Measurements from ENCODE around the gene HDAC4.

Gene HDAC4

DNA sequence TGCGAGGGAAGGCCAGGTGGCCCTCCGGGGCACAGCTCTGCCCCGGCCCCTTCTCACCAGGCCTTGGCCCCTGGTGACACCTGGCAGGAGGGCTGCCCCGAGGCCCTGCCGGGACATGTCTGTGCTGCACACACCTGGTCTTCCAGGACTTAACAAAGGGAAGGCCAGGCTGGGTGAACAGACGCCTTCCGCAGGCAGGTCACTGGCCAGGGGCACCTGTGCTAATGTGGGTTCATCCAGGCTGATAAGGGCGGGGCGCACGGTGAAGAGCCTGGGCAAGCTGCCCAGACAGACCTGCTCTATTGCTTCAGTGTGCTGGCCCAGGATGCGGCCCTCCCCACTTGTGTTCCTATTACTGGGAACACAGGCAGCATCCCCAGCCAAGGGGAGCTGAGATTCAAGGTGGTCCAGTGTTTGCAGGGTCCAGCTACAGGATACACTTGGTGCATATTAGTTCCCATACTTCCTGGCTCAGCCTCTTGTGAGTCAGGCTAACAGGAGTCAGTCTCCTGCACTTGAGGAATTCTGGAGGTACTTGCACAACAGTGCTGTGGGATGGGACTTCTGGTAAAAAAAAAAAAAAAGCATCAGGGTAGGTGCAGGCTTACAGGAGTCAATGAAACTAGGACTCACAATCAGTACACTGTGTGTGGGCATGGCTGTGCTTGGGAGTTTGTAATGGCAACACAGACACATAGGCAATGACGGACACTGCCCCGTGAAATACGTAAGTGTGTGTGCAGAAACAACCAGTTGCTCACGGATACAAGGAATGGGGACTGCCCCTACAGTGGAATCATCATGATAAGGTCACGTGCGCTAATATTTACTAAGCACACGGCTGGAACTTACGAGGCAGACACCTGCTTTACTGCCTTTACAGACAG lies 291.5 kb downstream of the HDAC4 start:
- no peak overlapping the region for H3K27ac ChIP-seq (ENCODE audit: low read depth in 2 of 2, low read length in 2 of 2)
- peaks cover 25 to 38% of the 10 kb centered on the region in 2 donors for H3K36me3 ChIP-seq (ENCODE audit: control insufficient read depth in 2 of 2, insufficient read depth in 2 of 2, low read length in 2 of 2)
- peaks cover 11 to 21% of the 10 kb centered on the region in 2 donors for H3K4me1 ChIP-seq (ENCODE audit: control insufficient read depth in 2 of 2, insufficient read depth in 2 of 2, low read length in 2 of 2)

DNA sequence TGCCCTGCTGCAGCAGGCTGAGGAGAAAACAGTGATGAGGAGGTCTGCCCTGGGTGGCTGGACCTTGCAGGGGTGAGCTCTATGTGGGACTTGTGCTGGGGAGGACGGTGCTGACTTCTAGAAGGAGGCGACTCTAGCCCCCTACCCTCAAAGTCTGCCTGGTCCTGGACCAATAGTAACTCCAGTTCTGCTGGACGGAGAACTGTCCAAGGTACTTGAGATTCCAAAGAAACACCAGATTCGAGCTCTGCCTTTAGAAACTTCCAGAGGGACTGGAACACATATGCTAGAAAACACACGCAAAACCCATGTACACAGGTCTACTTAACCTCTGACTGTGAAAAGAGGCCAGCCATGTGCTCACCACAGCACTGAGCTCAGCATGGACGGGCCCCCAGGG lies 292.4 kb downstream of the HDAC4 start:
- H3K36me3 ChIP-seq (ENCODE audit: control insufficient read depth in 2 of 2, insufficient read depth in 2 of 2, low read length in 2 of 2): peaks cover 26 to 44% of the 10 kb centered on the region in 2 donors
- no peak overlapping the region for H3K27ac ChIP-seq (ENCODE audit: low read depth in 2 of 2, low read length in 2 of 2)
- H3K4me3 ChIP-seq (ENCODE audit: low read length in 2 of 2): no peak overlapping the region
- H3K9me3 ChIP-seq (ENCODE audit: control insufficient read depth in 2 of 2, low read length in 2 of 2): no peaks in the 10 kb centered on the region
- no peak overlapping the region for H3K9ac ChIP-seq (ENCODE audit: low read depth in 1 of 2, low read length in 2 of 2)
- peaks cover 4 to 13% of the 10 kb centered on the region in 2 donors for H3K4me1 ChIP-seq (ENCODE audit: control insufficient read depth in 2 of 2, insufficient read depth in 2 of 2, low read length in 2 of 2)
- H3K27me3 ChIP-seq (ENCODE audit: control insufficient read depth in 2 of 2, insufficient read depth in 2 of 2, low read length in 2 of 2): no peaks in the 10 kb centered on the region

More for the DNA sequence above, 291.5 kb downstream of the HDAC4 start:
- Histone ChIP-seq H3K9ac (ENCODE audit: low read depth in 1 of 2, low read length in 2 of 2) (no peak overlapping the region), H3K9me3 (ENCODE audit: control insufficient read depth in 2 of 2, low read length in 2 of 2) (no peaks in the 10 kb centered on the region), H3K27me3 (ENCODE audit: control insufficient read depth in 2 of 2, insufficient read depth in 2 of 2, low read length in 2 of 2) (no peaks in the 10 kb centered on the region), H3K4me3 (ENCODE audit: low read length in 2 of 2) (no peak overlapping the region)

DNA sequence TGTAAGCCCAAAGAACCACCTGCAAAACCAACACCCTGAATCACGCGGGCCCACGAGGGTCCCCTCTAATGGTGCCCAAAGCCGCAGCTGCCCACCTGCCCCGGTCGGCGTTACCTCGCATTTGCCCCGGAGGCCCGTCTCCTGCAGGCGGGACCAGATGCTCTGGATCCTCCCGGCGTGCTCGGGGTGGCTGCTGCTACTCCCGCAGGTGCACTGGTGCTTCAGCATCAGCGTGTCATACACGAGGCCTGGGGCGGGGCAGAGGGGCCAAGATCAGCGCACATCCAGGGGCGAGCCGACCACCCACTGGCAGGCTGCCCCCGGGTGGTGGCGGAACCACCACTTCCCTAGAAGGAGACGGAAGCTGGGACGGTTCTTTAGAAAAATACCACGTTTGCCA lies 292.9 kb downstream of the HDAC4 start:
- Histone ChIP-seq H3K36me3 (ENCODE audit: control insufficient read depth in 2 of 2, insufficient read depth in 2 of 2, low read length in 2 of 2) (peaks cover 28 to 46% of the 10 kb centered on the region in 2 donors), H3K4me3 (ENCODE audit: low read length in 2 of 2) (no peak overlapping the region), H3K27me3 (ENCODE audit: control insufficient read depth in 2 of 2, insufficient read depth in 2 of 2, low read length in 2 of 2) (no peaks in the 10 kb centered on the region), H3K9ac (ENCODE audit: low read depth in 1 of 2, low read length in 2 of 2) (no peak overlapping the region), H3K4me1 (ENCODE audit: control insufficient read depth in 2 of 2, insufficient read depth in 2 of 2, low read length in 2 of 2) (peaks cover 4 to 9% of the 10 kb centered on the region in 2 donors), H3K9me3 (ENCODE audit: control insufficient read depth in 2 of 2, low read length in 2 of 2) (no peaks in the 10 kb centered on the region), H3K27ac (ENCODE audit: low read depth in 2 of 2, low read length in 2 of 2) (no peak overlapping the region)

DNA sequence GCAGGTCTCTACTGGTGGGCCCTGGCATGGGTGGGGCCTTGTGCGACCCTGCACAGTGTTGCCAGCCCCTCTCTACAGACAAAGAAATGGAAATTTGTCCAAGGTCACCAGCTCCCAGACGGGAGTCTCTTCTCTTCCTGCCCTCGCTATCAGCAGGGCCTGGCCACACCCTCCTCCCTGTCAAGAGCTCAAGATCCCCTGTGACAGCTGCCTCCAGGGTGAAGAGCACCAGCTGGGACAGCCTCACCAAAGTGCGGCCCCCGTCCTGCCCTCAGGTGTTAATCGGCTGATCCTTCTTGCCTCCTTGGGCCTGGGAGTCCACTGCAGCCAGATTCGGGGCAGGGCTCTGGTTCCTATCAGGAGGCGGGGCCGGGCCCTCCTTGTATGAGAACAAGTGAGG lies 293.9 kb downstream of the HDAC4 start:
- Histone ChIP-seq H3K36me3 (ENCODE audit: control insufficient read depth in 2 of 2, insufficient read depth in 2 of 2, low read length in 2 of 2) (peaks cover 35 to 49% of the 10 kb centered on the region in 2 donors), H3K27me3 (ENCODE audit: control insufficient read depth in 2 of 2, insufficient read depth in 2 of 2, low read length in 2 of 2) (no peaks in the 10 kb centered on the region), H3K4me3 (ENCODE audit: low read length in 2 of 2) (no peak overlapping the region), H3K27ac (ENCODE audit: low read depth in 2 of 2, low read length in 2 of 2) (no peak overlapping the region), H3K4me1 (ENCODE audit: control insufficient read depth in 2 of 2, insufficient read depth in 2 of 2, low read length in 2 of 2) (peaks cover 4 to 8% of the 10 kb centered on the region in 2 donors), H3K9ac (ENCODE audit: low read depth in 1 of 2, low read length in 2 of 2) (no peak overlapping the region), H3K9me3 (ENCODE audit: control insufficient read depth in 2 of 2, low read length in 2 of 2) (no peaks in the 10 kb centered on the region)

DNA sequence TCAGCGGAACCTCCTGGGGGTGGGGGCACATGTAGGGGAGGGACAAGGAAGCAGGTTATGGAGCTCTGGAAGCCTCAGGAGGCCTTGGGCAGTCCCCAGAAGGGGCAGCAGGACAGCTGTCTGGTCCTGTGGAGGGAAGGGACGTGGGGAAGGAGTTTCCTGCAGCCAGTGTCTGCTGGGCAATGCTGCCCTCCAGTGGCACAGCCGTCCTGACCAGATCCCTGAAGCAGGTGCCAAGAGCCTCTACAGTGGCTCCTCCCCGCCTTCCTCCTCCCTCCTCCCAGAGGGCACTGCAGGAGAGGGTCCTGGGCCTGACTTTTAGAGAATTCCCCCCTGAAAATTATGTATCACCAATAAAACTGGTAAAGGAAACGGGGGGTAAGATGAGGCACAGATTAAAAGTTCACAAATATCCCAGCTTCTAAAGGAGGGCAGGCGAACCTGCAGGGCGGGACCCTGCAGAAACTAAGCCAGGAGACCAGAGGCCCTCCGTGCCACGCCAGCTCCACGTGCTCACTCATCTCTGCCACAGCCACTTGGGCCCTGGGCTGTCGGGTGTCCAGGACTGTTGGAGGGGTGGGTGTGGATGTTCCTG lies 294.4 kb downstream of the HDAC4 start:
- Histone ChIP-seq H3K27ac (ENCODE audit: low read depth in 2 of 2, low read length in 2 of 2) (no peak overlapping the region), H3K9me3 (ENCODE audit: control insufficient read depth in 2 of 2, low read length in 2 of 2) (no peaks in the 10 kb centered on the region), H3K4me3 (ENCODE audit: low read length in 2 of 2) (no peak overlapping the region), H3K4me1 (ENCODE audit: control insufficient read depth in 2 of 2, insufficient read depth in 2 of 2, low read length in 2 of 2) (peaks cover 4 to 8% of the 10 kb centered on the region in 2 donors), H3K36me3 (ENCODE audit: control insufficient read depth in 2 of 2, insufficient read depth in 2 of 2, low read length in 2 of 2) (peaks cover 36 to 49% of the 10 kb centered on the region in 2 donors), H3K27me3 (ENCODE audit: control insufficient read depth in 2 of 2, insufficient read depth in 2 of 2, low read length in 2 of 2) (no peaks in the 10 kb centered on the region), H3K9ac (ENCODE audit: low read depth in 1 of 2, low read length in 2 of 2) (no peak overlapping the region)

DNA sequence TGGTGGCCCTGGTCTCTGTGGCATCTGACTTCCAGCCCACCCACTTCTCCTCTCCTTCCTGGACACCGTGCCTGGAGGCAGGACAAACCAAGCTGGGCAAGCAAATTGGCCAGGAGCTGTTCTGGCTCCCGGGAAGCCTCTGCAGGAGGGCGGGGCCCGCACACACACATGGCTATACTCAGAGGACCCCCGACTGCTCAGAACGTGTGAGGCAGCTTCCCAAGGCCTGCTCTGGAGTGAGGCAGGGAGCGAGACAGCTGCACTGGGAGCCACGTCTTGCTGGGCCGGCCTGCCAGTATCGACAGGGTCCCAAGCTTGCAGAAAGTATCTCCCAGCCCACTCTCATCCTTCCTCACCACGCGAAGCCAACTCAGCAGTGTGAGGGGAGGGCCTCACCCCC lies 295.6 kb downstream of the HDAC4 start:
- Histone ChIP-seq H3K36me3 (ENCODE audit: control insufficient read depth in 2 of 2, insufficient read depth in 2 of 2, low read length in 2 of 2) (peaks cover 41 to 56% of the 10 kb centered on the region in 2 donors), H3K9me3 (ENCODE audit: control insufficient read depth in 2 of 2, low read length in 2 of 2) (no peaks in the 10 kb centered on the region), H3K4me3 (ENCODE audit: low read length in 2 of 2) (no peak overlapping the region), H3K27me3 (ENCODE audit: control insufficient read depth in 2 of 2, insufficient read depth in 2 of 2, low read length in 2 of 2) (no peaks in the 10 kb centered on the region), H3K9ac (ENCODE audit: low read depth in 1 of 2, low read length in 2 of 2) (no peak overlapping the region), H3K4me1 (ENCODE audit: control insufficient read depth in 2 of 2, insufficient read depth in 2 of 2, low read length in 2 of 2) (peaks cover 4 to 8% of the 10 kb centered on the region in 2 donors), H3K27ac (ENCODE audit: low read depth in 2 of 2, low read length in 2 of 2) (no peak overlapping the region)

DNA sequence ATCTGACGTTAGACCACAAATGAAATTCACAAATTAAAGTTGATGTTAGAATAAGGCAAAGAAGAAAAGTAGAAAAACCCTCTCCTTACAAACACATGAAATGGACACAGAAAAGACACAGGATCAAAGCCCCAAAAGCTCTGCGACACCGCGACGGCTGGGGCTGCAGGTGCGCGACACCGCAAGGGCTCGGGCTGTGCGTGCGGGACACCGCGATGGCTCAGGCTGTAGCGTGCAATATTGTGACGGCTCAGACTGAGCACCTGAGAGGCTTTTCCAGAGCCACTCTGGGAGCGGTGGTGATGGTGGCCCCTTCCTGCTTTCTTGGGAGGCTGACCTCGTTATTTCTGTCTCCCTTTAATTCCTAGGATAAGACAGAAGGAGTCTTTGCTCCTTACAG lies 296.0 kb downstream of the HDAC4 start:
- H3K27me3 ChIP-seq (ENCODE audit: control insufficient read depth in 2 of 2, insufficient read depth in 2 of 2, low read length in 2 of 2): no peaks in the 10 kb centered on the region
- H3K4me3 ChIP-seq (ENCODE audit: low read length in 2 of 2): no peak overlapping the region
- H3K4me1 ChIP-seq (ENCODE audit: control insufficient read depth in 2 of 2, insufficient read depth in 2 of 2, low read length in 2 of 2): peaks cover 0 to 6% of the 10 kb centered on the region in 2 donors
- no peak overlapping the region for H3K9ac ChIP-seq (ENCODE audit: low read depth in 1 of 2, low read length in 2 of 2)
- peaks cover 41 to 54% of the 10 kb centered on the region in 2 donors for H3K36me3 ChIP-seq (ENCODE audit: control insufficient read depth in 2 of 2, insufficient read depth in 2 of 2, low read length in 2 of 2)
- H3K27ac ChIP-seq (ENCODE audit: low read depth in 2 of 2, low read length in 2 of 2): no peak overlapping the region
- H3K9me3 ChIP-seq (ENCODE audit: control insufficient read depth in 2 of 2, low read length in 2 of 2): no peaks in the 10 kb centered on the region

DNA sequence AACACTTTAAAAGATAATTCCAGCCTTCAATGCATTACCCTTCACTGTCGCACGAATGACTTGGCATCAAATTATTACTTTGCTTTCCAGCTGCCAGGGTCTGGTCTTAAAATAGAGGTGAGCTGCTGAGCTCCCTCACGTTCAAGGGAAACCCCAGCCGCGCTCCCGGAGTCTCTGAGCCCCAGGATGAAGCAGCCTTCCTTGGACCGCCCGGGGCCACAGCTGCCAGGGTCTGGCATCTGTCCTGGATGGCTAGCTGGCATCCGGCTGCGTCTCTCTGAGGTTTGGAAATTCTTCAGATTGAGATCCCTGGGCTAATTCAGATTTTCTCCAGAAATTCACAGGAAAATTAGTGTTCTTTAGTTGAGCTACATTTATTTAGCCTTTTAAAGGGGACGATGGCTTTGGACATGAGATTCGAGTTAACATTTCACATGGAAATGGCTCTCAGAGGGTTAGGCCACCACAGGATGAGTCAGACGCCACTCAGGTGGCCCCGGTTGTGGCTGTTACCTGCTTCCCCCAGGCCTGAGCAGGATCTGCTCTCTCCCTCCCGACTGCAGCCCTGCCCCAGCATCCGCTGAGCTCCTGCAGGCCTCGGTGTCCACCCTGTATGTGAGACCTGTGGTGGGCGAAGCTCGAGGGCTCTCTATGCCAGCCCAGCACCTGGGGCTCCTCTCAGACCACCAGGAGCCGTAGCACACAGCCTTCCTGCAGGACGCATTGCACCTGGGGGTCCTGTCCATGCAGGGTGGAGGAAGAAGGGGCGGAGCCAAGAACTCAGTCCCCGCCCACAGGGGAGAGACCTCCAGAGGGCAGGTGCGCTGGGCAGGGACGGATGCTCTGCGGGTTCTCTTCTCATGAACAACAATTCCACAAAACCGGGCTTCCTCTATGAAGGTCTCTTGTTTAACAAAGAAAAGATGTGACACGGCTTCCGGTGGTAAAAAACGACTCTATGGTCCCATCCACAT lies 297.4 kb downstream of the HDAC4 start:
- Histone ChIP-seq H3K4me3 (ENCODE audit: low read length in 2 of 2) (no peak overlapping the region), H3K9ac (ENCODE audit: low read depth in 1 of 2, low read length in 2 of 2) (no peak overlapping the region), H3K36me3 (ENCODE audit: control insufficient read depth in 2 of 2, insufficient read depth in 2 of 2, low read length in 2 of 2) (peaks cover 39 to 53% of the 10 kb centered on the region in 2 donors), H3K4me1 (ENCODE audit: control insufficient read depth in 2 of 2, insufficient read depth in 2 of 2, low read length in 2 of 2) (no peaks in the 10 kb centered on the region), H3K9me3 (ENCODE audit: control insufficient read depth in 2 of 2, low read length in 2 of 2) (no peaks in the 10 kb centered on the region), H3K27ac (ENCODE audit: low read depth in 2 of 2, low read length in 2 of 2) (no peak overlapping the region), H3K27me3 (ENCODE audit: control insufficient read depth in 2 of 2, insufficient read depth in 2 of 2, low read length in 2 of 2) (no peaks in the 10 kb centered on the region)

DNA sequence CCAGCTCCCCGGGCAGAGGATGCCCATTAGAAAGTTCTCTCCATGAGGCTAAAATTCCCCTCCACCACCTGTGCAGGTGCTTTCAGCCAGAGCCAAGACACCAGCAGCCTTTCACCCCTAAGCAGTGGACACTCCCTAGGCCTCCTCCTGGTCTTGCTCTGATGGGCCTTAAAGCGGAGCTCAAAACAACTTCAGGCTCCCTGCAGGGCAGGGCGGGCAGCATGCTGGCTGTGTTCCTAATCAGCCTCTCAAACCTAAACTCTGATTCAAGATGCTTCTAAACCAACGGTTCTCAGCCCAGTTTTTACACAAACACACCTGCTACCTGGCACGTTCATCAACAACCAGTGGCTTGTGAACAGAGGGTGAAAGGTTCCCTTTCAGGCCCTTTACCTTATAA lies 298.6 kb downstream of the HDAC4 start:
- H3K4me3 ChIP-seq (ENCODE audit: low read length in 2 of 2): no peak overlapping the region
- H3K27me3 ChIP-seq (ENCODE audit: control insufficient read depth in 2 of 2, insufficient read depth in 2 of 2, low read length in 2 of 2): no peaks in the 10 kb centered on the region
- H3K36me3 ChIP-seq (ENCODE audit: control insufficient read depth in 2 of 2, insufficient read depth in 2 of 2, low read length in 2 of 2): peaks cover 42 to 55% of the 10 kb centered on the region in 2 donors
- H3K9ac ChIP-seq (ENCODE audit: low read depth in 1 of 2, low read length in 2 of 2): no peak overlapping the region
- no peak overlapping the region for H3K27ac ChIP-seq (ENCODE audit: low read depth in 2 of 2, low read length in 2 of 2)
- no peaks in the 10 kb centered on the region for H3K4me1 ChIP-seq (ENCODE audit: control insufficient read depth in 2 of 2, insufficient read depth in 2 of 2, low read length in 2 of 2)
- H3K9me3 ChIP-seq (ENCODE audit: control insufficient read depth in 2 of 2, low read length in 2 of 2): no peaks in the 10 kb centered on the region
